GM20431 (cell line): ENCODE results near the gene IKZF3.
"Not testable (repeated sequence)": the region's sequence is repeated elsewhere in the genome, so short reads cannot be mapped to it uniquely, and the experiment has no call there.

Experiments
- in situ Hi-C: fragments of 300-500 bp; cut with MseI, MboI; formaldehyde crosslinking; loops from one replicate; pipeline ENCODE4 v1.15.0; 2020; ENCODE audit warnings: low sequenced_read_pairs; ENCODE audit not compliant: unreplicated experiment

The IKZF3 gene

GRCh38 chr17:39863244-39863917 is 731 bp downstream of the IKZF3 start:
- in situ Hi-C loops = no loop called here

GRCh38 chr17:39861235-39861634 is 2.9 kb downstream of the IKZF3 start:
- in situ Hi-C loops = no loop called here

- in situ Hi-C loops = not testable (repeated sequence)
Measured at GRCh38 chr17:39855911-39856649, 8.0 kb downstream of the IKZF3 start.

GRCh38 chr17:39854909-39855308 is 9.2 kb downstream of the IKZF3 start:
- in situ Hi-C loops = no loop called here

GRCh38 chr17:39852239-39852638 is 11.9 kb downstream of the IKZF3 start:
- in situ Hi-C loops = no loop called here

GRCh38 chr17:39850186-39850585 is 13.9 kb downstream of the IKZF3 start:
- in situ Hi-C loops = not testable (repeated sequence)

GRCh38 chr17:39848600-39848999 is 15.5 kb downstream of the IKZF3 start:
- in situ Hi-C loops = no loop called here

GRCh38 chr17:39846205-39846604 is 17.9 kb downstream of the IKZF3 start:
- in situ Hi-C loops = no loop called here

- in situ Hi-C loops = no loop called here
Measured at GRCh38 chr17:39845052-39845846, 18.9 kb downstream of the IKZF3 start.

GRCh38 chr17:39841134-39841683 is 22.9 kb downstream of the IKZF3 start:
- in situ Hi-C loops = no loop called here

GRCh38 chr17:39838784-39839183 is 25.3 kb downstream of the IKZF3 start:
- in situ Hi-C loops = no loop called here

GRCh38 chr17:39838057-39838456 is 26.1 kb downstream of the IKZF3 start:
- in situ Hi-C loops = no loop called here

GRCh38 chr17:39836117-39836516 is 28.0 kb downstream of the IKZF3 start:
- in situ Hi-C loops = no loop called here

- in situ Hi-C loops = no loop called here
Measured at GRCh38 chr17:39835038-39835786, 28.9 kb downstream of the IKZF3 start.

- in situ Hi-C loops = no loop called here
Measured at GRCh38 chr17:39834017-39834416, 30.1 kb downstream of the IKZF3 start.

GRCh38 chr17:39831588-39831987 is 32.5 kb downstream of the IKZF3 start:
- in situ Hi-C loops = no loop called here

GRCh38 chr17:39828443-39828842 is 35.7 kb downstream of the IKZF3 start:
- in situ Hi-C loops = no loop called here

GRCh38 chr17:39826334-39826733 is 37.8 kb downstream of the IKZF3 start:
- in situ Hi-C loops = no loop called here

- in situ Hi-C loops = no loop called here
Measured at GRCh38 chr17:39823407-39824054, 40.6 kb downstream of the IKZF3 start.
